A549 (cell line): ENCODE data around the gene SOX13. TPM values are rescaled to one million over a fixed set of nuclear protein-coding genes. Genes with fewer than 3 reads are reported as not detected.

ENCODE experiments used
- ATAC-seq, 2 experiments: fragments of 200-7000 bp in 1 of 2; fragments of >200 bp in 1 of 2; cut with Nextera tagmentation in 1 of 2; cut with Tn5 transposase in 1 of 2; 3 replicates each; pipeline versions ENCODE4 v1.8.0 to v1.9.1; 2018 to 2020; ENCODE audit warnings: mild to moderate bottlenecking in 1 of 2, moderate library complexity in 1 of 2
- CTCF ChIA-PET: fragments of 300-600 bp; sonication (Branson Sonifier 250); formaldehyde crosslinking; extraction: SDS; loops from one replicate; lab custom pipeline; 2021; ENCODE audit warnings: antibody characterized with exemption, inconsistent platforms; lab: Yijun Ruan, JAX
- POLR2A ChIA-PET: fragments of 350-600 bp; formaldehyde crosslinking; extraction: SDS; loops from one replicate; lab custom pipeline; 2021; ENCODE audit warnings: antibody characterized with exemption, inconsistent platforms; lab: Yijun Ruan, JAX
- DNase-seq, 2 experiments: peaks; one replicate each; pipeline versions ENCODE4 v3.0.0 to v3.0.0-alpha.2; 2011 to 2016; ENCODE audit warnings: low read depth in 1 of 2, low spot score in 1 of 2
- FAIRE-seq: peaks from 2 replicates; lab custom pipeline; 2011; peaks lifted over from hg19 to GRCh38; lab: Jason Lieb, UNC
- H3K27ac ChIP-seq, 2 experiments: fragments of >200 bp; sonication (Bioruptor Twin); formaldehyde crosslinking; 3 replicates each; pipeline ENCODE4 v1.5.1; 2016 to 2017
- H3K4me1 ChIP-seq: fragments of >200 bp; sonication (Bioruptor Twin); formaldehyde crosslinking; 3 replicates; pipeline ENCODE4 v1.6.1; 2016
- H3K4me2 ChIP-seq: fragments of >200 bp; sonication (Bioruptor Twin); formaldehyde crosslinking; 3 replicates; pipeline ENCODE4 v1.6.1; 2016
- H3K4me3 ChIP-seq: fragments of >200 bp; sonication (Bioruptor Twin); formaldehyde crosslinking; 3 replicates; pipeline ENCODE4 v1.5.1; 2016
- H3K9me3 ChIP-seq: fragments of >200 bp; sonication (Bioruptor Twin); formaldehyde crosslinking; 3 replicates; pipeline ENCODE4 v1.6.1; 2016
- ATOH8 ChIP-seq: fragments of 250-450 bp; sonication (Bioruptor Pico); IDR thresholded peaks from 2 replicates; pipeline ENCODE4 v1.5.0; 2020; ENCODE audit warnings: low read depth, mild to moderate bottlenecking, moderate library complexity
- BCL3 ChIP-seq: fragments of >200 bp; sonication (Bioruptor Twin); formaldehyde crosslinking; IDR thresholded peaks from 3 replicates; pipeline ENCODE4 v1.6.1; 2016
- BHLHE40 ChIP-seq: IDR thresholded peaks from 2 replicates; pipeline ENCODE4 v1.6.1; 2012; ENCODE audit warnings: low read depth, low read length, inconsistent platforms
- CBX8 ChIP-seq: fragments of 200-600 bp; sonication (generic); IDR thresholded peaks from 2 replicates; pipeline ENCODE4 v1.6.1; 2016
- CHD4 ChIP-seq: fragments of 200-600 bp; sonication (generic); IDR thresholded peaks from 2 replicates; pipeline ENCODE4 v1.6.1; 2016; ENCODE audit warnings: antibody characterized with exemption, mild to moderate bottlenecking, borderline replicate concordance
- CTCF ChIP-seq: fragments of >200 bp; sonication (Bioruptor Twin); formaldehyde crosslinking; IDR thresholded peaks from 3 replicates; pipeline ENCODE4 v1.5.1; 2016
- FOSB ChIP-seq: fragments of 250-450 bp; sonication (Bioruptor Pico); IDR thresholded peaks from 2 replicates; pipeline ENCODE4 v1.5.0; 2020; ENCODE audit warnings: mild to moderate bottlenecking, moderate library complexity
- FOSL2 ChIP-seq, 2 experiments: fragments of 450-650 bp in 1 of 2; fragments of >200 bp in 1 of 2; sonication (Bioruptor Twin) in 1 of 2; formaldehyde crosslinking; IDR thresholded peaks; 2 replicates each; pipeline versions ENCODE4 v1.5.0 to v1.6.1; 2016 to 2020; ENCODE audit warnings: mild to moderate bottlenecking in 1 of 2, moderate library complexity in 1 of 2
- HDAC2 ChIP-seq: fragments of 200-600 bp; sonication (generic); IDR thresholded peaks from 2 replicates; pipeline ENCODE4 v1.6.1; 2016
- HOXB5 ChIP-seq: fragments of 250-450 bp; sonication (Bioruptor Pico); IDR thresholded peaks from 2 replicates; pipeline ENCODE4 v1.5.0; 2020; ENCODE audit warnings: mild to moderate bottlenecking, moderate library complexity
- MAFK ChIP-seq: fragments of 450-650 bp; IDR thresholded peaks from 2 replicates; pipeline ENCODE4 v1.6.1; 2014; ENCODE audit not compliant: partially characterized antibody
- MAZ ChIP-seq: fragments of 150-350 bp; IDR thresholded peaks from 2 replicates; pipeline ENCODE4 v1.6.1; 2014; ENCODE audit warnings: antibody characterized with exemption, low read depth, low read length, borderline replicate concordance
- NR3C1 ChIP-seq: fragments of >200 bp; sonication (Bioruptor Twin); formaldehyde crosslinking; IDR thresholded peaks from 3 replicates; pipeline ENCODE4 v1.6.1; 2017
- PHF8 ChIP-seq: fragments of 200-600 bp; sonication (generic); IDR thresholded peaks from 2 replicates; pipeline ENCODE4 v1.6.1; 2016; ENCODE audit warnings: low read depth, mild to moderate bottlenecking, antibody characterized with exemption, moderate library complexity, borderline replicate concordance
- POLR2AphosphoS2 ChIP-seq: conservative IDR thresholded peaks from 2 replicates; pipeline ENCODE4 v1.6.1; 2012; ENCODE audit warnings: low read length, improper control_type of control experiment, inconsistent platforms
- RARB ChIP-seq: fragments of 250-450 bp; sonication (Bioruptor Pico); IDR thresholded peaks from 2 replicates; pipeline ENCODE4 v1.8.0; 2021; ENCODE audit warnings: mild to moderate bottlenecking, moderate library complexity
- SMC3 ChIP-seq: fragments of >200 bp; sonication (Bioruptor Twin); formaldehyde crosslinking; IDR thresholded peaks from 3 replicates; pipeline ENCODE4 v1.6.1; 2018; ENCODE audit warnings: inconsistent platforms
- TFCP2L1 ChIP-seq: fragments of 250-450 bp; sonication (Bioruptor Pico); IDR thresholded peaks from 2 replicates; pipeline ENCODE4 v1.5.0; 2021; ENCODE audit warnings: mild to moderate bottlenecking
- TP53 ChIP-seq: fragments of 250-450 bp; sonication (Bioruptor Pico); IDR thresholded peaks from 2 replicates; pipeline ENCODE4 v1.5.0; 2021; ENCODE audit warnings: mild to moderate bottlenecking, moderate library complexity
- WGBS: methylation state at CpG from one replicate; pipeline ENCODE4 v1.1.6; 2017; ENCODE audit errors: missing lambda C conversion rate; 5-methylcytosine and 5-hydroxymethylcytosine counted together
- polyA plus RNA-seq, 4 experiments: library from polyadenylated mRNA; depleted of rRNA in 3 of 4; stranded (reverse); fragments of >200 nt; fragmentation: RNase III in 1 of 4; extraction: RNeasy Plus Mini Kit Qiagen cat#74134 plus additional on column Dnase treatment in 1 of 4; gene quantifications; 2 replicates in 3 of 4; 3 replicates in 1 of 4; pipeline ENCODE4 v1.2.3, GENCODE V29; 2011 to 2017
- TF ChIP-seq, protein P1 (sequence below): fragments of 200-600 bp; sonication (generic); IDR thresholded peaks from 2 replicates; pipeline ENCODE4 v1.6.1; 2016; ENCODE audit warnings: antibody characterized with exemption, mild to moderate bottlenecking, moderate library complexity

SOX13 gene
- polyA plus RNA-seq, 2 of the 4 experiments (the other 2 are of a cell fraction) = 6.8 to 9.8 TPM

DNA sequence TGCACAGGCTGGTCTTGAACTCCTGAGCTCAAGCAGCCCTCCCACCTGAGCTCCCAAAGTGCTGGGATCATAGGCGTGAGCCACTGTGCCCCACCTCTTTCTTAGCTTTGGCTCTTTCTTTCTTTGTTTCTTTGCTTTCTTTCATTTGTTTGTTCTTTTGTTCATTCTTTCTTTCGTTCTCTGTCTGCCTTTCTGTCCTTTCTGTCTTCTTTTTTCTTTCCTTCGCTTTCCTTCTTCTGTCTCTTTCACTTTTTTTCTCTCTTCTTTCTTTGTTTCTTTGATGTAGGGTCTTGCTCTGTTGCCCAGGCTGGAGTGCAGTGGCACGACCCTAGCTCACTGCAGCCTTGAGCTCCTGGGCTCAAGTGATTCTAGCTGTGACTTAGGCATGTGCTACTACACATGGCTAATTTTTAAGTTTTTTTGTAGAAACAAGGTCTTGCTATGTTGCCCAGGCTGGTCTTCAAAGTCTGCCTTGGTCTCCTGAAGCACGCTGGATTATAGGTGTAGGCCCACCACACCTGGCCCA lies 18.9 kb downstream of the SOX13 start:
- Histone ChIP-seq H3K4me2 (no peak overlapping the region), H3K9me3 (no peaks in the 10 kb centered on the region), H3K4me3 (no peak overlapping the region), H3K4me1 (peaks cover 31% of the 10 kb centered on the region), H3K27ac (peak overlapping the region in 1 of 2 experiments; percentile 80; a peak in 1 of 6 replicates)
- FAIRE-seq = no peak
- ChIA-PET CTCF (interaction anchor here (1.2 to 2.1 kb wide), 3 partner anchors 12 to 95 kb away, joined by 3 to 5 read pairs (median 4); no protein-coding TSS in a partner anchor), POLR2A (no interaction called here)
- WGBS = 88% methylated on average over 5 of the region's 5 CpGs
- DNase-seq = no peak
- TF ChIP-seq FOSB = no peak
- no peak for TF ChIP-seq BCL3
- TF ChIP-seq POLR2AphosphoS2 = no peak
- no peak for TF ChIP-seq BHLHE40
- no peak for TF ChIP-seq RARB (CRISPR knock-in tag)
- TF ChIP-seq SMC3 = no peak
- ATAC-seq = no peak

DNA sequence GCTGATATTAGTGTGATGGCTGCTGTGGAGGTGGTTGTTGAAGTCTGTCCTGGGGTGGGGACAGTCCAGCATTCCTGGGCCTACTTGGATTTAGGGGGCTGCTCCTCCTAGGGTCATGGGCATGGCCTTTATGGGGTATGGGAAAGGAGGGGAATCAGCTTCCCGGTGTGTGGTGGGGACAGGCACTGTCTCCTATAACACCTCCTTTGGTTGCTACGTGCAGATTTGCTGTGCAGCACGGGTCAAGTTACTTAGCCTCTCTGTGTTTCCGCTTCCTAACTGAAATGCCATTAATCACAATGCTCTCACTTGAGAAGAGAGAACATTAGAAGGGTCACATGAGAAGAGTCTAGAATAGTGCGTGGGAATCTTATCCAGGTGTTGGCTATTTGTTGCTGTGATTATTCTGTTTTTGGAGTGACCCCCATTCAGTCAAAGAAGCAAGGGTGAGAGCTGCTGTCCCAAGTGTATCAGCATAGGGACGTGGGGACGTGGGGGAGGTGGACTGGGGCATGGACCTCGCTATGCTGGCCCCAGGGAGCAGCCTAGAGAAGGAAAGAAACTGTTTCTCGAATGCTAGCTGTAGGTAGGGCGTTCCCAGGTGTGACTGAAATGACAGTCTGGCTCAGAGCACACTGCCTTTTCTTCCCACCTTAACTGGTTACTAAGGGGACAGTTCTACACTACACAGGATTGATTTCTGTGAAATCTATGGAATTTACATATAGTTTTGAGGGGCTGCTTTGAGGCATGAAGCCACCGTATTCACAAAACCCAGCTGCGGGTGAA lies 19.9 kb downstream of the SOX13 start:
- H3K4me2 ChIP-seq = peak overlapping the region; percentile 78
- 59% methylated on average over 12 of the region's 12 CpGs for WGBS
- no peaks in the 10 kb centered on the region for H3K9me3 ChIP-seq
- ChIA-PET CTCF (interaction anchor here (0.8 to 0.9 kb wide), 3 partner anchors 20 to 221 kb away, joined by 3 to 4 read pairs (median 3); partner anchors contain the start of gene SOX13), POLR2A (interaction anchor here (0.9 kb wide), 1 partner anchor 20 kb away, joined by 3 read pairs; the partner anchor contains the start of gene SOX13)
- FAIRE-seq = no peak
- ATAC-seq = no peak; a peak in 1 of 6 replicates
- no peak overlapping the region for H3K4me3 ChIP-seq
- no peak for DNase-seq
- TF ChIP-seq MAZ = no peak
- TF ChIP-seq HOXB5 = no peak
- no peak for TF ChIP-seq HDAC2
- TF ChIP-seq, protein P1, sequence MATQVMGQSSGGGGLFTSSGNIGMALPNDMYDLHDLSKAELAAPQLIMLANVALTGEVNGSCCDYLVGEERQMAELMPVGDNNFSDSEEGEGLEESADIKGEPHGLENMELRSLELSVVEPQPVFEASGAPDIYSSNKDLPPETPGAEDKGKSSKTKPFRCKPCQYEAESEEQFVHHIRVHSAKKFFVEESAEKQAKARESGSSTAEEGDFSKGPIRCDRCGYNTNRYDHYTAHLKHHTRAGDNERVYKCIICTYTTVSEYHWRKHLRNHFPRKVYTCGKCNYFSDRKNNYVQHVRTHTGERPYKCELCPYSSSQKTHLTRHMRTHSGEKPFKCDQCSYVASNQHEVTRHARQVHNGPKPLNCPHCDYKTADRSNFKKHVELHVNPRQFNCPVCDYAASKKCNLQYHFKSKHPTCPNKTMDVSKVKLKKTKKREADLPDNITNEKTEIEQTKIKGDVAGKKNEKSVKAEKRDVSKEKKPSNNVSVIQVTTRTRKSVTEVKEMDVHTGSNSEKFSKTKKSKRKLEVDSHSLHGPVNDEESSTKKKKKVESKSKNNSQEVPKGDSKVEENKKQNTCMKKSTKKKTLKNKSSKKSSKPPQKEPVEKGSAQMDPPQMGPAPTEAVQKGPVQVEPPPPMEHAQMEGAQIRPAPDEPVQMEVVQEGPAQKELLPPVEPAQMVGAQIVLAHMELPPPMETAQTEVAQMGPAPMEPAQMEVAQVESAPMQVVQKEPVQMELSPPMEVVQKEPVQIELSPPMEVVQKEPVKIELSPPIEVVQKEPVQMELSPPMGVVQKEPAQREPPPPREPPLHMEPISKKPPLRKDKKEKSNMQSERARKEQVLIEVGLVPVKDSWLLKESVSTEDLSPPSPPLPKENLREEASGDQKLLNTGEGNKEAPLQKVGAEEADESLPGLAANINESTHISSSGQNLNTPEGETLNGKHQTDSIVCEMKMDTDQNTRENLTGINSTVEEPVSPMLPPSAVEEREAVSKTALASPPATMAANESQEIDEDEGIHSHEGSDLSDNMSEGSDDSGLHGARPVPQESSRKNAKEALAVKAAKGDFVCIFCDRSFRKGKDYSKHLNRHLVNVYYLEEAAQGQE = no peak
- TF ChIP-seq CBX8 = no peak
- TF ChIP-seq CHD4 = no peak
- no peak for TF ChIP-seq NR3C1
- TF ChIP-seq ATOH8 (CRISPR knock-in tag) = no peak
- no peak for TF ChIP-seq TFCP2L1 (CRISPR knock-in tag)
- no peak for TF ChIP-seq CTCF
- no peak for TF ChIP-seq TP53 (CRISPR knock-in tag)
- no peak for TF ChIP-seq PHF8
- TF ChIP-seq MAFK = no peak
- no peak for TF ChIP-seq FOSL2 (IDR thresholded peaks at IDR 0.05)
- TF ChIP-seq FOSL2 (CRISPR knock-in tag; IDR thresholded peaks at IDR 0.05) = no peak
- peak overlapping the region; percentile 66 to 80 for H3K27ac ChIP-seq
- H3K4me1 ChIP-seq = peaks cover 31% of the 10 kb centered on the region
